Trophoblast cell (in vitro differentiated cells and primary cell): ENCODE data around the gene ITPR1.

Experiments used
- DNase-seq, 2 donors: peaks; one replicate each; pipeline ENCODE4 v3.0.0-alpha.2; 2016
- H2AFZ ChIP-seq: 2 replicates; pipeline ENCODE4 v1.6.1; 2013; ENCODE audit warnings: low read length, moderate library complexity, mild to moderate bottlenecking; ENCODE audit not compliant: insufficient read depth, poor library complexity
- H2AK5ac ChIP-seq: 2 replicates; pipeline ENCODE4 v1.6.1; 2013; ENCODE audit warnings: mild to moderate bottlenecking, low read length
- H2BK120ac ChIP-seq: 2 replicates; pipeline ENCODE4 v1.6.1; 2013; ENCODE audit warnings: low read length, mild to moderate bottlenecking, moderate library complexity; ENCODE audit not compliant: insufficient read depth, poor library complexity
- H2BK12ac ChIP-seq: 2 replicates; pipeline ENCODE4 v1.6.1; 2013; ENCODE audit warnings: mild to moderate bottlenecking, low read length, moderate library complexity
- H2BK5ac ChIP-seq: 2 replicates; pipeline ENCODE4 v1.6.1; 2013; ENCODE audit warnings: low read length, low read depth, moderate library complexity, mild to moderate bottlenecking; ENCODE audit not compliant: poor library complexity
- H3K14ac ChIP-seq: 2 replicates; pipeline ENCODE4 v1.6.1; 2013; ENCODE audit warnings: mild to moderate bottlenecking, low read length
- H3K18ac ChIP-seq: 2 replicates; pipeline ENCODE4 v1.6.1; 2013; ENCODE audit warnings: mild to moderate bottlenecking, low read length
- H3K23ac ChIP-seq: 2 replicates; pipeline ENCODE4 v1.6.1; 2013; ENCODE audit warnings: low read length
- H3K27ac ChIP-seq: 2 replicates; pipeline ENCODE4 v1.5.1; 2013; ENCODE audit warnings: low read depth, mild to moderate bottlenecking, inconsistent platforms, low read length, moderate library complexity
- H3K27me3 ChIP-seq: 2 replicates; pipeline ENCODE4 v1.6.1; 2013; ENCODE audit warnings: inconsistent platforms, mild to moderate bottlenecking, low read length, moderate library complexity; ENCODE audit not compliant: insufficient read depth
- H3K36me3 ChIP-seq, 2 experiments: 1 replicate in 1 of 2; 2 replicates in 1 of 2; pipeline ENCODE4 v1.6.1; 2013; ENCODE audit warnings: low read length in 2 of 2, mild to moderate bottlenecking in 2 of 2, moderate library complexity in 1 of 2; ENCODE audit not compliant: insufficient read depth in 2 of 2, control insufficient read depth in 1 of 2
- H3K4ac ChIP-seq: 2 replicates; pipeline ENCODE4 v1.6.1; 2013; ENCODE audit warnings: low read depth, mild to moderate bottlenecking, low read length, moderate library complexity
- H3K4me1 ChIP-seq, 2 experiments: 1 replicate in 1 of 2; 2 replicates in 1 of 2; pipeline ENCODE4 v1.6.1; 2013; ENCODE audit warnings: low read length in 2 of 2, mild to moderate bottlenecking in 2 of 2, moderate library complexity in 1 of 2; ENCODE audit not compliant: insufficient read depth in 2 of 2, control insufficient read depth in 1 of 2
- H3K4me2 ChIP-seq: 2 replicates; pipeline ENCODE4 v1.6.1; 2013; ENCODE audit warnings: inconsistent platforms, mild to moderate bottlenecking, low read length, moderate library complexity
- H3K4me3 ChIP-seq: 2 replicates; pipeline ENCODE4 v1.5.1; 2013; ENCODE audit warnings: mild to moderate bottlenecking, low read depth, low read length, inconsistent platforms
- H3K79me1 ChIP-seq: one replicate; pipeline ENCODE4 v1.6.1; 2013; ENCODE audit warnings: low read length
- H3K79me2 ChIP-seq: 2 replicates; pipeline ENCODE4 v1.6.1; 2013; ENCODE audit warnings: low read length, mild to moderate bottlenecking; ENCODE audit not compliant: control insufficient read depth, insufficient read depth, poor library complexity
- H3K9ac ChIP-seq: 2 replicates; pipeline ENCODE4 v1.6.1; 2013; ENCODE audit warnings: mild to moderate bottlenecking, low read length
- H3K9me3 ChIP-seq: 2 replicates; pipeline ENCODE4 v1.6.1; 2013; ENCODE audit warnings: low read depth, mild to moderate bottlenecking, control low read depth, inconsistent platforms, low read length; ENCODE audit not compliant: insufficient read depth
- H4K12ac ChIP-seq: 2 replicates; pipeline ENCODE4 v1.6.1; 2013; ENCODE audit warnings: low read depth, mild to moderate bottlenecking, low read length, moderate library complexity
- H4K8ac ChIP-seq: 2 replicates; pipeline ENCODE4 v1.6.1; 2013; ENCODE audit warnings: low read depth, mild to moderate bottlenecking, low read length, moderate library complexity
- H4K91ac ChIP-seq: one replicate; pipeline ENCODE4 v1.6.1; 2013; ENCODE audit warnings: low read depth, mild to moderate bottlenecking, low read length, moderate library complexity
- WGBS: extraction: QIAGEN DNeasy Blood & Tissue Kit; methylation state at CpG from one replicate; pipeline ENCODE4 v1.1.7; 2013; ENCODE audit warnings: missing lambda C conversion rate; ENCODE audit not compliant: insufficient read length, insufficient coverage; ENCODE audit errors: extremely low coverage; 5-methylcytosine and 5-hydroxymethylcytosine counted together

ITPR1 gene

DNA sequence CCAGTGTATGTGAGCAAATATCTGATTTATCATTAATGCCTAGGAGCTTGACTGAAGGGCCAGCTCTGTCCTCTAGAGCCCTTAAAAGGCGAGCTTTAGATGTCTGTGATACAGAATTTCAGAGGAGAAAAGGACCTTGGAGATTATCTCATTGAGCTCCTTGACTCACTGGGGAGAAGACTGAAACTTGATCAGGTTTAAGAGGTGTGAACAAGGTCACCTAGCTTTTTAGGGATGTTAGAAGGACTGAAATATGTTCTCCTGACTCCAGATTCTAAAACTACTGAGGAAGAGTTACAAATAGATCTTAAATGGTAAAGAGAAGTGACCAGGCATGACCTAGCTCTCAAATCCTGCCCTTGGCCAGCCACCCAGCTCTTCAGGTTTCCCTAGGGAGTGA lies 292.4 kb downstream of the ITPR1 start:
- Histone ChIP-seq H2BK12ac (no peak overlapping the region), H2BK5ac (no peak overlapping the region), H3K4me2 (no peak overlapping the region), H3K9ac (no peak overlapping the region), H2AFZ (no peak overlapping the region), H3K27ac (no peak overlapping the region), H4K12ac (no peak overlapping the region), H3K18ac (no peak overlapping the region), H2BK120ac (no peak overlapping the region), H2AK5ac (no peak overlapping the region), H3K4ac (no peak overlapping the region), H3K9me3 (peaks cover 2% of the 10 kb centered on the region), H3K27me3 (no peaks in the 10 kb centered on the region), H3K36me3 (no peaks in the 10 kb centered on the region), H3K14ac (no peak overlapping the region), H4K8ac (no peak overlapping the region), H3K79me1 (no peaks in the 10 kb centered on the region), H3K23ac (no peak overlapping the region), H3K4me1 (no peaks in the 10 kb centered on the region), H3K4me3 (no peak overlapping the region), H3K79me2 (no peaks in the 10 kb centered on the region), H4K91ac (no peak overlapping the region)
- no peak for DNase-seq
- WGBS = no CpG with 5 or more reads among the region's 1 CpG

DNA sequence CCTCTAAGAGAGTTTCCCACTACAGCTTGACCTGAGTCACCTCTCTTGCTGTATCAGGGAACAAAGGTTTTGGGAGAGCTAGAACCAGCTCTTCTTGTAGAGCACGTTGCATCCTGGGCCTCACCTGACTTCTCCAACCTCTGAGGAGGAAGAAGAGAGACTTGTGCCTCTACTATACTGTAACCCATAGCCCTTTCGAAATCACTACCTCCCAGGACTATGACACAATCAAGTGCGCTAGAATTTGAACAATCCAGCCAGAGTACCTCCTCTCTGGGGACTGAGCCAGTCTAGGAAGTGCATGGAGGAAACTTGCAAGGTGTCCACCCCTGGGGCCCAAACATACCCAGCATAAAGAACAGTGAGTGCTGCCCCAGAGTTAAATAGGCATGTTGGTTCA lies 293.3 kb downstream of the ITPR1 start:
- WGBS = no CpG with 5 or more reads among the region's 3 CpGs

DNA sequence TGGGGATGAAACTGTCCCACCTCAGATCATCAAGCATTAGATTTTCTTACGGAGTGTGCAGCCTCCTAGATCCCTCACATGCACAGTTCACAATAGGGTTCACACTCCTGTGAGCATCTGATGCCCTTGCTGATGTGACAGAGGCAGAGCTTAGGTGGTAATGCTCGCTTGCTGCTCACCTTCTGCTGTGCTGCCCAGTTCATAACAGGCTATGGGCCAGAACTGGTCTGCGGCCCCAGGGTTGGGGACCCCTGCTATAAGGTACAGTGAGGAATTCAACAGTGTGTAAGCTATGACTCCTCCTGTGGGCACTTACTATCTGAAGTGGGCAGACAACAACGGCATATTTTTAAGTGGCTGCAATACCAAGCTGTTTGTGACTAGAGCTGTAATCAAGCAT lies 298.2 kb downstream of the ITPR1 start:
- H3K36me3 ChIP-seq = no peaks in the 10 kb centered on the region
- peaks cover 4% of the 10 kb centered on the region for H3K9me3 ChIP-seq
- no peak overlapping the region for H3K4ac ChIP-seq
- no peak overlapping the region for H4K8ac ChIP-seq
- H3K27ac ChIP-seq = no peak overlapping the region
- no peak overlapping the region for H3K23ac ChIP-seq
- H3K79me2 ChIP-seq = no peaks in the 10 kb centered on the region
- H2AK5ac ChIP-seq = no peak overlapping the region
- H3K9ac ChIP-seq = no peak overlapping the region
- H3K4me1 ChIP-seq = no peaks in the 10 kb centered on the region
- WGBS = no CpG with 5 or more reads among the region's 4 CpGs
- no peaks in the 10 kb centered on the region for H3K79me1 ChIP-seq
- no peak overlapping the region for H2BK120ac ChIP-seq
- DNase-seq = no peak
- H3K4me3 ChIP-seq = no peak overlapping the region
- no peak overlapping the region for H3K18ac ChIP-seq
- H4K12ac ChIP-seq = no peak overlapping the region
- no peak overlapping the region for H3K14ac ChIP-seq
- H2BK12ac ChIP-seq = no peak overlapping the region
- H2BK5ac ChIP-seq = no peak overlapping the region
- H3K4me2 ChIP-seq = no peak overlapping the region
- no peaks in the 10 kb centered on the region for H3K27me3 ChIP-seq
- H4K91ac ChIP-seq = no peak overlapping the region
- no peak overlapping the region for H2AFZ ChIP-seq

More for the DNA sequence above, 293.3 kb downstream of the ITPR1 start:
- no peak overlapping the region for H3K18ac ChIP-seq
- no peak overlapping the region for H3K23ac ChIP-seq
- no peaks in the 10 kb centered on the region for H3K79me2 ChIP-seq
- H3K36me3 ChIP-seq = no peaks in the 10 kb centered on the region
- no peak overlapping the region for H3K4ac ChIP-seq
- H3K9ac ChIP-seq = no peak overlapping the region
- H3K27me3 ChIP-seq = no peaks in the 10 kb centered on the region
- DNase-seq = peak; percentile 59 to 82
- no peak overlapping the region for H2AFZ ChIP-seq
- H2BK120ac ChIP-seq = no peak overlapping the region
- no peak overlapping the region for H3K14ac ChIP-seq
- H4K91ac ChIP-seq = no peak overlapping the region
- H4K8ac ChIP-seq = no peak overlapping the region
- H3K4me3 ChIP-seq = no peak overlapping the region
- no peak overlapping the region for H2BK12ac ChIP-seq
- no peaks in the 10 kb centered on the region for H3K4me1 ChIP-seq
- H2BK5ac ChIP-seq = no peak overlapping the region
- no peak overlapping the region for H4K12ac ChIP-seq
- no peaks in the 10 kb centered on the region for H3K79me1 ChIP-seq
- no peak overlapping the region for H2AK5ac ChIP-seq
- H3K4me2 ChIP-seq = no peak overlapping the region
- peaks cover 6% of the 10 kb centered on the region for H3K9me3 ChIP-seq
- no peak overlapping the region for H3K27ac ChIP-seq

DNA sequence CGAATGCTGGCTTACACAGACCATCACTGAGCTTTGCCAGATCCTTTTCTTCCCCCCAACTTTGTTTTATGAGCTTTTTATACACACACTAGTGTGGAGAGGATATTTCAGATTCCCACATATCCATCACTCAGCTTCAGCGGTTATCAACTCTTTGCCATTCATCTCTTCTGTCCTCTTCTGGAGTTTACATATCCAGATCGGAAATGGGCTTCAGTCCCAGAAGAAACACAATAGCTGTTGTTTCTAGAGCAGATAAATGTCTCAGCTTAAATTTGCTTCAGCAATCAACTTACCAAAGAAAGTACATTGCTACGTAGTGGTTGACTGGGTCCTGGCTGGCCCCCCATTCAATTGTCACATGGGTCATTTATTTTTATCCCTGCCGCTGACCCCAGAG lies 300.2 kb downstream of the ITPR1 start:
- H3K4me3 ChIP-seq = no peak overlapping the region
- H2AFZ ChIP-seq = no peak overlapping the region
- H2BK120ac ChIP-seq = no peak overlapping the region
- no peak overlapping the region for H3K4me2 ChIP-seq
- H3K9ac ChIP-seq = no peak overlapping the region
- no peak overlapping the region for H2AK5ac ChIP-seq
- H3K27ac ChIP-seq = no peak overlapping the region
- H3K14ac ChIP-seq = no peak overlapping the region
- H3K18ac ChIP-seq = no peak overlapping the region
- no peak for DNase-seq
- no peaks in the 10 kb centered on the region for H3K27me3 ChIP-seq
- H3K79me2 ChIP-seq = no peaks in the 10 kb centered on the region
- H2BK5ac ChIP-seq = no peak overlapping the region
- H4K12ac ChIP-seq = no peak overlapping the region
- H3K4me1 ChIP-seq = no peaks in the 10 kb centered on the region
- no CpG with 5 or more reads among the region's 5 CpGs for WGBS
- H4K8ac ChIP-seq = no peak overlapping the region
- no peaks in the 10 kb centered on the region for H3K36me3 ChIP-seq
- no peak overlapping the region for H2BK12ac ChIP-seq
- H4K91ac ChIP-seq = no peak overlapping the region
- no peaks in the 10 kb centered on the region for H3K79me1 ChIP-seq
- H3K9me3 ChIP-seq = peaks cover 8% of the 10 kb centered on the region
- no peak overlapping the region for H3K4ac ChIP-seq
- H3K23ac ChIP-seq = no peak overlapping the region
